K562 (cell line): ENCODE results near the gene MYLK4. TPM values are rescaled to one million over a fixed set of nuclear protein-coding genes. Genes with fewer than 3 reads are reported as not detected.

ENCODE experiments used
- ATAC-seq: fragments of 200-7000 bp; cut with Tn5 transposase; 3 replicates; pipeline ENCODE4 v1.9.1; 2020; ENCODE audit warnings: moderate library complexity
- BruUV-seq: library from RNA; stranded (reverse); fragments of 400-500 nt; replicated peaks from 2 replicates; lab custom pipeline; 2021; lab: Mats Ljungman, UMichigan
- CTCF ChIA-PET: fragments of 300-600 bp; formaldehyde crosslinking; extraction: SDS; loops from one replicate; lab custom pipeline; 2021; ENCODE audit warnings: low intra/inter-chr PET ratio; lab: Yijun Ruan, JAX
- POLR2A ChIA-PET: fragments of 300-600, 350-650 bp; sonication (Branson Sonifier 250); formaldehyde crosslinking; extraction: SDS; loops from one replicate; lab custom pipeline; 2021; ENCODE audit warnings: antibody characterized with exemption, inconsistent platforms; lab: Yijun Ruan, JAX
- DNase-seq, 4 experiments: peaks; one replicate each; pipeline versions ENCODE4 v3.0.0 to v3.0.0-alpha.2; 2011 to 2018; ENCODE audit warnings: low spot score in 3 of 4, mixed read lengths in 3 of 4; ENCODE audit errors: extremely low read depth in 1 of 4
- FAIRE-seq: peaks from 2 replicates; lab custom pipeline; 2011; peaks lifted over from hg19 to GRCh38; lab: Jason Lieb, UNC
- H2AFZ ChIP-seq: 2 replicates; pipeline ENCODE4 v1.6.0; 2011; ENCODE audit warnings: low read depth, low read length, control low read depth, inconsistent platforms
- H3K27ac ChIP-seq: fragments of 200-600 bp; 3 replicates; pipeline ENCODE4 v1.8.0; 2011; ENCODE audit warnings: low read depth, mild to moderate bottlenecking, control low read depth, inconsistent platforms, low read length, moderate library complexity, mixed read lengths; ENCODE audit errors: extremely low read depth
- H3K27me3 ChIP-seq, 2 experiments: fragments of 300-600 bp in 1 of 2; 2 replicates in 1 of 2; 3 replicates in 1 of 2; pipeline versions ENCODE4 v1.6.0 to v1.8.0; 2011; ENCODE audit warnings: inconsistent platforms in 2 of 2, low read length in 2 of 2, mild to moderate bottlenecking in 1 of 2, mixed read lengths in 1 of 2, moderate library complexity in 1 of 2; ENCODE audit not compliant: control insufficient read depth in 2 of 2, insufficient read depth in 2 of 2
- H3K36me3 ChIP-seq: fragments of 300-600 bp; 3 replicates; pipeline ENCODE4 v1.8.0; 2011; ENCODE audit warnings: mild to moderate bottlenecking, low read length, inconsistent platforms; ENCODE audit not compliant: control insufficient read depth, insufficient read depth
- H3K4me1 ChIP-seq, 2 experiments: fragments of 200-600 bp in 1 of 2; replicated peaks in 1 of 2; 2 replicates in 1 of 2; 3 replicates in 1 of 2; pipeline versions ENCODE4 v1.5.1 to v1.8.0; 2011; ENCODE audit warnings: inconsistent platforms in 2 of 2, low read length in 2 of 2, mild to moderate bottlenecking in 1 of 2, mixed read lengths in 1 of 2, moderate library complexity in 1 of 2; ENCODE audit not compliant: control insufficient read depth in 2 of 2, insufficient read depth in 2 of 2
- H3K4me2 ChIP-seq: 2 replicates; pipeline ENCODE4 v1.6.1; 2011; ENCODE audit warnings: low read length, control low read depth, inconsistent platforms, mixed read lengths; ENCODE audit not compliant: insufficient read depth
- H3K4me3 ChIP-seq: fragments of 200-600 bp; sonication (generic), shearing (Covaris generic); 2 replicates; pipeline ENCODE4 v1.5.1; 2016; ENCODE audit warnings: control low read depth, inconsistent platforms
- H3K79me2 ChIP-seq: fragments of 200-600 bp; 3 replicates; pipeline ENCODE4 v1.8.0; 2011; ENCODE audit warnings: low read length, inconsistent platforms; ENCODE audit not compliant: control insufficient read depth, insufficient read depth
- H3K9ac ChIP-seq, 2 experiments: 2 replicates each; pipeline versions ENCODE4 v1.6.0 to v1.6.1; 2011; ENCODE audit warnings: low read depth in 2 of 2, low read length in 2 of 2, control low read depth in 1 of 2, inconsistent platforms in 1 of 2, mild to moderate bottlenecking in 1 of 2, mixed read lengths in 1 of 2; ENCODE audit not compliant: insufficient read depth in 1 of 2
- H3K9me1 ChIP-seq: one replicate; pipeline ENCODE4 v1.6.0; 2011; ENCODE audit warnings: inconsistent platforms, mild to moderate bottlenecking, low read length, moderate library complexity; ENCODE audit not compliant: control insufficient read depth, insufficient read depth
- H3K9me3 ChIP-seq: replicated peaks from 2 replicates; pipeline ENCODE4 v1.5.1; 2011; ENCODE audit warnings: low read depth, low read length, inconsistent platforms; ENCODE audit not compliant: control insufficient read depth, insufficient read depth
- H4K20me1 ChIP-seq: replicated peaks from 2 replicates; pipeline ENCODE4 v1.6.1; 2011; ENCODE audit warnings: low read length, inconsistent platforms, mixed read lengths; ENCODE audit not compliant: control insufficient read depth, insufficient read depth
- HMGN3 ChIP-seq: IDR thresholded peaks from 2 replicates; pipeline ENCODE4 v1.6.1; 2011; ENCODE audit warnings: borderline replicate concordance, low read depth, mild to moderate bottlenecking, mixed read lengths, low read length; ENCODE audit not compliant: insufficient read length; ENCODE audit errors: extremely low read depth
- L3MBTL2 ChIP-seq: fragments of 450-650 bp; IDR thresholded peaks from 2 replicates; pipeline ENCODE4 v1.6.1; 2016; ENCODE audit warnings: mild to moderate bottlenecking, moderate library complexity
- STAT6 ChIP-seq: sonication (generic); formaldehyde crosslinking; IDR thresholded peaks from 2 replicates; pipeline ENCODE4 v1.8.1; 2023; ENCODE audit warnings: mild to moderate bottlenecking, missing genetic modification reagents
- ZC3H8 ChIP-seq: fragments of 450-650 bp; IDR thresholded peaks from 2 replicates; pipeline ENCODE4 v1.6.1; 2017
- ZNF24 ChIP-seq: fragments of 450-650 bp; IDR thresholded peaks from 2 replicates; pipeline ENCODE4 v1.6.1; 2016
- WGBS: fragments of 100-300 bp; shearing (Covaris generic); methylation state at CpG from one replicate; pipeline ENCODE4 v1.1.6; 2016; ENCODE audit warnings: low coverage, mixed read lengths; ENCODE audit not compliant: insufficient coverage; ENCODE audit errors: missing lambda C conversion rate; 5-methylcytosine and 5-hydroxymethylcytosine counted together
- in situ Hi-C: fragments of 300-500 bp; cut with MboI; formaldehyde crosslinking; loops from 4 replicates; pipeline ENCODE4 v1.15.0; 2018; ENCODE audit warnings: inconsistent platforms, mixed read lengths
- intact Hi-C: fragments of 100-400 bp; cut with micrococcal nuclease; formaldehyde crosslinking; loops from 2 replicates; pipeline ENCODE4 v1.14.2; 2022
- polyA plus RNA-seq, 8 experiments: library from polyadenylated mRNA; depleted of rRNA in 4 of 8; stranded (reverse) in 5 of 8; unstranded in 3 of 8; fragments of >200 nt; fragmentation: Nextera tagmentation in 2 of 8; fragmentation: Illumina TruSeq in 1 of 8; extraction: Ambion mirVana in 2 of 8; extraction: Trizol in 1 of 8; gene quantifications; 2 replicates each; pipeline versions ENCODE4 v1.2.1 to v1.2.3, GENCODE V29; 2011 to 2014; ENCODE audit warnings: inconsistent platforms in 1 of 8, missing spikeins in 1 of 8
- total RNA-seq, 7 experiments: library from RNA; depleted of rRNA in 6 of 7; stranded (reverse); fragments of >200 nt in 6 of 7; fragmentation: Illumina TruSeq in 2 of 7; extraction: Trizol in 2 of 7; gene quantifications; 2 replicates each; pipeline versions ENCODE4 v1.2.1 to v1.2.3, GENCODE V29; 2011 to 2021; ENCODE audit warnings: low replicate concordance in 1 of 7
- TF ChIP-seq, protein P1 (sequence below): fragments of 450-650 bp; conservative IDR thresholded peaks from 2 replicates; pipeline ENCODE4 v1.6.1; 2016; ENCODE audit warnings: missing genetic modification characterization, low read depth, mild to moderate bottlenecking, control low read depth, missing compliant biosample characterization

MYLK4 gene
- total and polyA plus RNA-seq, 9 of the 15 experiments (the other 6 are each of a cell fraction or from before 2014, with no cell fraction given) = 0.01 to 0.15 (median 0.06) TPM

DNA sequence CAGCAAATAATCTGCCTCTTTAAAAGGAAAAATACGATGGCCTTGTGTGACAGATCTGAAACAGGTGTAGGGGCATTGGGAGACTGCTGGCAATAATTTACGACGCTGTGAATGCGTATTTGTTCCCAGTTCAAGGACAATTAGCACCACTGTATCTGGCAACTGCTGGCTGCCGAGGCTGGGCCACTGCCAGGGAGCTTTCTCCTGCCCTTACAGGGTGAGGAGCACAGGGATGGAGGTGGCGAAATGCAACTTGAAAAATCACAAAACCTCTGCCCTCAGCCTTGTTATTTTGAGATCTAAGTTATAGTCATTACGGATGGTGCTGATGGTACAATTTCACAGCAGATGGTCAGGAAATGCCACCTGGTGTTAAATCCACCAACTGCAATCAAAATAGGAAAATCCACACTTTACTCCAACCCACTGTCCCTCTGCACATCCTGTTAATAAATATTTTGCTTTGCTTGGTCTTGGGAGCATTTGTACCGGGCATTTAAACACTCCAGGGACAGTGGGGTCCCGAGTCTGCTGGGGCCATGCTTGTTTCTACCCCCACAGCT lies 6.4 kb downstream of the MYLK4 start (continued):
- TF ChIP-seq STAT6 (CRISPR knock-in tag) = no peak
- no peak for TF ChIP-seq HMGN3
- TF ChIP-seq, all 486 proteins: peak for 4

DNA sequence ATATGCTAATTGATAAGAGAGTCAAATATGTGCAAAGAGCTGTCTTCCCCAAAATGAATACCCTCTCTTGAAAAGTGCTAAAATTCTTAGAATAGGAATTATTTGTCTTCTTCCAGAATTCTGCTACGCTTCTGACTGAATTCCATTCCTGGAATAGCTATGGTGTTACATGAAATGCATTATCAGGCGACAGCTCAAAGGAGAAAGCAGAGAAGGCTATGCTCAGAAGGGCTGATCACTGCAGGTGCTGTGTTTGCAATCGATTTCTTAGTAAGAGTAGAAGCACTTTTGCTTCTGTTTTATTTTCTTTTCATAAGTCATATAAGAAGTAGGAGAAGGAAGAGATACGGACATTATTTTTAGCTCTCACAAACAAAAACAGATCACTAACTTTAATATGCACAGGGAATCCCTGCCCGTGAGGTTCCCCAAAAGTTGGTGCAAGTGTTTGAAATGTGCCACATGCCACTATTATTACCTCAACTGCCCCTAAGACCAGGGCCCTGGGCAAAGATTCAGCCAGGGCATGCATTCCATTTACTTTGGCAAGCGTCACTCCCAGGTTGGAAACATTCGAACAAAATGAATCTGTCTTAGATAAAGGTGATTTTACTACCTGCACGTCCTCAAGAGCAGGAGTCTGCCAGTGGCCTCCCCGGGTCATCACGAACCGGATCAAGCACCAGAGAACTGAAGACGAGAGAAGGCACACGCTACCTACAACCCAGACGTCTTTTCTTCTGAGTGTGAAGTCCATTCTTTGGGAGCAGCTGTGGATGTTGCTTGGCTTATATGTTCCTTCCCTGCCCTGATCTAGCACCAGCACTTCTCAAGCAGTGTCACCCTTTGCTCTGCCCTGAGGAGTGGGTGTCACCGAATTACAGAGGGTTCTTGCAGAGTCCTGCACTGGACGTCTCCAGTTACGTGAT lies 7.2 kb downstream of the MYLK4 start:
- no peak overlapping the region for H3K27ac ChIP-seq
- POLR2A ChIA-PET = interaction anchor here (0.5 to 1.1 kb wide), 4 partner anchors 10 to 1247 kb away, joined by 3 to 4 read pairs (median 3); no protein-coding TSS in a partner anchor
- no peaks in the 10 kb centered on the region for H3K9me1 ChIP-seq
- H3K9ac ChIP-seq = peak overlapping the region in 1 of 2 experiments; percentile 6; a peak in 1 of 4 replicates
- no peak for DNase-seq
- no peaks in the 10 kb centered on the region for H4K20me1 ChIP-seq
- no peaks in the 10 kb centered on the region for H3K36me3 ChIP-seq
- H3K9me3 ChIP-seq = no peaks in the 10 kb centered on the region
- in situ Hi-C loops = no loop called here
- peaks cover 5 to 11% of the 10 kb centered on the region in 2 experiments; a peak in 3 of 5 replicates for H3K4me1 ChIP-seq
- no peak for FAIRE-seq
- 39% methylated on average over 17 of the region's 17 CpGs for WGBS
- H2AFZ ChIP-seq = peak overlapping the region; percentile 54
- H3K79me2 ChIP-seq = no peaks in the 10 kb centered on the region
- TF ChIP-seq ZC3H8 = no peak
- no peak for TF ChIP-seq ZNF24
- TF ChIP-seq, protein P1, sequence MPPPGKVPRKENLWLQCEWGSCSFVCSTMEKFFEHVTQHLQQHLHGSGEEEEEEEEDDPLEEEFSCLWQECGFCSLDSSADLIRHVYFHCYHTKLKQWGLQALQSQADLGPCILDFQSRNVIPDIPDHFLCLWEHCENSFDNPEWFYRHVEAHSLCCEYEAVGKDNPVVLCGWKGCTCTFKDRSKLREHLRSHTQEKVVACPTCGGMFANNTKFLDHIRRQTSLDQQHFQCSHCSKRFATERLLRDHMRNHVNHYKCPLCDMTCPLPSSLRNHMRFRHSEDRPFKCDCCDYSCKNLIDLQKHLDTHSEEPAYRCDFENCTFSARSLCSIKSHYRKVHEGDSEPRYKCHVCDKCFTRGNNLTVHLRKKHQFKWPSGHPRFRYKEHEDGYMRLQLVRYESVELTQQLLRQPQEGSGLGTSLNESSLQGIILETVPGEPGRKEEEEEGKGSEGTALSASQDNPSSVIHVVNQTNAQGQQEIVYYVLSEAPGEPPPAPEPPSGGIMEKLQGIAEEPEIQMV (tag) = no peak
- TF ChIP-seq L3MBTL2 = no peak
- BruUV-seq = no TSS peak
- no peaks in the 10 kb centered on the region for H3K27me3 ChIP-seq
- H3K4me2 ChIP-seq = no peak overlapping the region
- H3K4me3 ChIP-seq = no peak overlapping the region
- peak; percentile 31; the same call in 1 of the 3 replicates for ATAC-seq
- CTCF ChIA-PET = no interaction called here
- intact Hi-C loops = loop anchor here (5.0 kb wide), 1 partner anchor 1146 kb away; no protein-coding TSS in a partner anchor
